GM23248 (cell line): ENCODE data around the gene KRTAP1-1.

Experiments used
- EZH2 ChIP-seq: fragments of 200-600 bp; sonication (generic); IDR thresholded peaks from 2 replicates; pipeline ENCODE4 v1.6.1; 2018; ENCODE audit warnings: antibody characterized with exemption, mild to moderate bottlenecking; ENCODE audit not compliant: insufficient read depth, poor library complexity, severe bottlenecking
- EZH2phosphoT487 ChIP-seq: fragments of 200-600 bp; sonication (generic); IDR thresholded peaks from 2 replicates; pipeline ENCODE4 v1.6.1; 2018; ENCODE audit warnings: antibody characterized with exemption, moderate library complexity, mild to moderate bottlenecking, low read depth; ENCODE audit not compliant: insufficient read depth

- TF ChIP-seq EZH2, result no peak
- TF ChIP-seq EZH2phosphoT487, result no peak
Measured at GRCh38 chr17:40993839-40994238, 47.4 kb downstream of the KRTAP1-1 start, which contains the start of gene KRTAP3-3.
